HG03135 (cell line): ENCODE data around the gene PER2.
A peak's percentile ranks its signal among the peaks of the same experiment; 100 is the strongest.
"Not testable (repeated sequence)": the region's sequence is repeated elsewhere in the genome, so short reads cannot be mapped to it uniquely, and the experiment has no call there.

ENCODE experiments used
- ATAC-seq: cut with Tn5 transposase; IDR thresholded peaks from one replicate; pipeline ENCODE4 v1.9.1; 2021; ENCODE audit warnings: mild to moderate bottlenecking, moderate library complexity; ENCODE audit not compliant: unreplicated experiment

The PER2 gene

DNA sequence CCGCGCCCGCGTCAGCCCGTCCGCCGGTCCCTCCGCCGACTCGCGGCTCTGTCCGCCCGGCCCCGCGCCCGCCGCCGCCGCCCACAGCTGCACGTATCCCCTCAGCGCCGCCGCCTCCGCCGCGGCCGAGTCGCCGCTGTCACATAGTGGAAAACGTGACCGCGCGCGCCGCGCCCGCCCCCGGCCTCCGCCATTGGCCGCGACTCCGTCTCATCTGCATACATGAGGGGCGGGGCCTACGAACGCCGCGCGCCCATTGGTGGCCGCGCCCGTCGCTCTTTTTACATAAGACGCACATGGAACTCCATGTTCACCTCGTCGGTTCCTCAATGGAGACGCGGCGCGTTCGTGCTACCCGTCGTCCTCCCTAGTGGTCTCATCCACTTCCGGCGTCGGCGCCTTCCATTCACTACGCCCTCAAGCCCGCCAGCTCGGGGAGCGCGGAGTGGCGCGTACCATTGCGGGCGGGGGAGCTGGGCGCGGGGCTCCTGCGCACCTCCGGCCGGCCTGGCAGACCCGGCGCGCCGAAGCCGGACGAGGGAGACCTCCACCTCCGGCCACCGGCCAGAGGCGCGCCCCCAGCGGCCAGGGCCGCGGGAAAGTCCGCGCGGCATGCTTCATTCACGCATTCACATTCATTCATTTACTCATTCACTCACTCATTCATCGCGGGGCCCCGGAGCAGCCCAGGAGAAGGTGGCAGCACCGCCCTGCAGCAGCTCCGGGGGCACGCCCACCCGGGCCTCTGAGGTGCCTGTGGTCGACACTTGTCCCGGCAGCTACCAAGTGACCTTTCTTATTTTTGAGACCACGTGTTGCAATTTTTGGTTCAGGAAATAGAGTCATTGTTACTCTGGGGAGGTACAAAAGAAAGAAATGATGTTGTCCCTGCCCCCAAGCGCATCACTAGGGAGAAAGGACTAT, 502 bp upstream of the PER2 start:
- ATAC-seq, result peak; percentile 89

DNA sequence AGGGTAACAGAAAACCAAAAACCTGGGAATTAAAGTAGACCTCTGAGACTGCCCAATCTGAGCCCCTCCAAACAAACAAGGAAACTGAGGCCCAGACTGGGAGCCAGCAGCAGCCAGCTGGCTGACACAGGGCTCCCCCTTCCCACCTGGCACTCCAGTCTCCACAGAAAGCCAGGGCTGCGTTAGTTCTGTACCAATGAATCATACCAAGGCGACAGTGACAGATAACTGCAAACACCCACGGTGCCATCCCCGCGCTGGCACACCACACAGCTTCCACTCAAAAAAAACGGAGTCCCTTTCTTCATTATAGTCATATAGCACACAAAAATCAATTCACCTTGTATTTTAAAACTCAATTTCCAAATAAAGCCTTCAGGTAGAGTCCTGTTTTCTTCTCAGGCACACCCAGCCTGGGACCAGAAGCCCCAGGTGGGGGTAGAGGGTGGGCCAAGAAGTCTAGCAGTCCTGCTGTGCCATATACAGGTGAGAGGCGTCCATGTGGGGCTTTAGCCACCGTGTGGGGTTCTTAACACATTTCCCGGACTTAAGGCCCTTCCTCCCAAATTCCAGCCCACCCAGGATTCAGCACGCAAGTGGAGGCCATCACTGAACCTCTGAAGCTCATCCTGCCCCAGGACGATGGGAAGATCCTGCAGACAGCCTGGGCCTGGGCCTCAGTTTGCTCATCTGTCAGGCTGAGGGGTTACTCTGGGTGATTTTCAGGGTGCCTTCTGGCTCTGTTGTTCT, 1.2 kb downstream of the PER2 start:
- ATAC-seq, result no peak

DNA sequence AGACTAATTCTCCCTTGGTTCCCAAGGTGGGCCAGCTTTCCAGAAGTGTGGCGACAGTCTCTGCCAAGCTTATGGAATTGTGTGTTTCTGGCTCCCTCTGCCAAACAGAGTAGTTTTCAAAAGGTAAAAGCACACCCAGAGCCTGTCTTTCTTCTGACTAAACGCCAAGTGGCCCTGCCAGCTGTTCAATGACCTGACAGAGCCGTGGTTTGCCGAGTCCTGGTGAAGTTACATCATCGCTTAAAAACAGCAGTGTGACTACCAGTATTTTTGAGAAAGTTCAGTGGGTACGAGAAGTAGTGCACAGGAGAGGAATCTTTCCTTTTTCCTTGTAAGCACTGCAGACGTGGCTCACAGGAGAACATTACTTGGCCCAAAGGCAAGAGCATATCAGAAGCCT, 1.9 kb downstream of the PER2 start:
- no peak for ATAC-seq

DNA sequence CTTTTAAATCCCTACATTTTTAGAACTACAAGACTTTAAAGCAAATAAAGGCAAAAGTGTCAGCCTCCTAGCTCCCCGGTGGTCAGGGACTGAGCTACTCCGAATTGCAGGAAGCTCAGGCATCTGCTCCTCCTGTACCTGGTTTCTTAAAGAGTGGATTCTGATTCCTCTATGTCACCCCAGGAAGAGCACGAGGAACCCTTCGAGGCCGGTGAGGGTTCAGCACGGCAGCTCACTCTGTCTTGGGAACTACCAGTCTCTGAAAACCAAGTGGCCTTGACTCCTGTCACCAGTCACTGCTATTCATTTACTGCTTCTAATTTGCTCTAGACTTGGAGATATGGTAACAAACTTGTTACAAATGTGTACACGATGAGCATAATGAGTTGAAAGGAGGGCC, 2.3 kb downstream of the PER2 start:
- ATAC-seq, result no peak

DNA sequence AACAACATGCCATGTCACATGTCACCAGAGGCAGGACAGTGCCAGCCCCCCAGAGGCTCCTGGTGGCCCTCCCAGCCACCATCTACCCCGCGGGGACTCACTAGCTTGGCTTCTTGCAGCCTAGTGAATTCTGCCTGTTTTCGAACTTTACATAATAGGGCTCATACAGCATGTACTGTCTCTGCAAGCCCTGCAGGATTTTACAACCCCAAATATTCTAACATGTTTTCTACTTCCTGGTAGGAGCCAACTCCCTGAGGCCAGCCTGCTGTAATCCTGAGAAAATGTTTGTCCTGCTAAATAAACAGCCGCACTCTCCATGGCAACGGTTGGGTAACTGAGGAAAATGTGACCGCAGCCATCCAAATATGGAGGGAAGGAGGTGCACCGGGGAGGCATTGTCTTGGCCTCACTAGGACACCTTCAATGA, 2.7 kb downstream of the PER2 start:
- ATAC-seq, result no peak

DNA sequence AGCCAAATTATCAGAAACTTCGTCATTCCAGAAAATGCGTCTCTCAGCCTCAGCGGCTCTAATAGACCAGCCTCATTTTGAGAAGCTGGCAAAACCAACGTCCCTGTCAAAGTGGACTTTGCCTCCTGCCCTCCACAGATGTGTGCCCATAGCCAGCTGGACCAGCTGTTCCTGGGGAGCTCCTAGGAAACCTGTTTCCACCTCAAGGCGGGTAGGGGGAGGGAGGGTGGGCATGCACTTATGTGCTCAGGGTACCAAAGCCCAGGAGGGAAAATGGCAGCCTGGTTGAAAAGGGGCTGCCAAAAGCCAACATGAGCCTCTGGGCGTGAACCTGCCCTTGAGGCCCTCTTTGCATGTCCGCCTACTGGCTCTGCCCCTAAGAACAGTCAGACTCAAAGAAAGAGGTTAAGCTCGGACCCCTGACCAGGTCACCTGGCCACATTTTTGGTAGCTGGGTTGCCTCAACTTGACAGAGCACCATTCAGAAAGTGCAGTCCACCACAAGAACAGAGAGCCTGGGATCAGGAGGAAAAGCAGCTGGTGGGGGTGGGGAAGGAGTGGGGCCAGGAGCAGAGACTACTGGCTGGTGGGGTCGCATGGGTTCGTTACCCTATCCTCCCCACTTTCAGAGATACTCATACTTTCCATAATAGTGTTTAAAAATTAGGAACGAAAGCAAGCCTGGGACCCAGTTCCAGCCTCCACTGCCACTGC, 3.5 kb downstream of the PER2 start:
- ATAC-seq, result no peak

DNA sequence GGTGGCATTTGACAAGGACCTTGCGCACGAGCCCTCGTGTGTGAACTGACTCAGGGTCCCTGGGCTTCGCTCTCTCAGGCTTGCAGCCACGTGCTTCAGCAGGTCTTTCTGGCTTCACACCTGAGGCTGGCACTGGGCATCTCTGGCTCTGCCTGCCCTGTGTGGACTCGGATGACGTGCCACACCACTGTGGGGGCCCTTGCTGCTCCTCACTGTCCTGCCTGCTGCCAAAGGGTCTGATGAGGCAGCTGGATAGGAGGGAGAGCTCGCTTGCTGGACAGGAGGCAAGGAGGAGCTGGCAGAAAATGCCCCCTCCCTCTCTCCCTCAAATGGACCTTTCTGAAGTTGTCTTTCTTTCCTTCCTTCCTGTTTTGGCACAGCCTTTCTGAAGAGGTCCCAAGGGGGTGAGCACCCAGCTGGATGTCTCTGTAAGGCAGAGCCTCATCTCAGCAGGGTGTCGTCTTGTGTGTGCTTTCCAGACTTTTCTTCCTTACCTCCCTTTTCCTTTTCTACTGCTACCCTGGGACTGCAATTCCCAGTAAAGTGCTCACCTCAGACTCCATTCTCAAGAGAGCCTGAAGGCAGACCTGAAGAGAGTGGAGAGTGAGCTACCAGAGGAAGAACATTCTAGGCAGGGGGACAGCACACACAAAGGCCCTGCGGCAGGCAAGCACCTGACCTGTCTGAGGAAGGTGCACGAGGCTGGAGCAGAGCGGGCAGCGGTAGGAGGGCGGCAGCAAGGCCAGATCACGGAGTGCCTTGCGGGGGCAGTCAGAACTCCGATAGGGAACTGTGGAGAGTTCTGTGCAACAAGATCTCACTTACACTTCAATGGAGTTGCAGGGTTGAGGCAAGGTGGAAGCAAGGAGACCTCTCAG, 5.3 kb downstream of the PER2 start:
- no peak for ATAC-seq

DNA sequence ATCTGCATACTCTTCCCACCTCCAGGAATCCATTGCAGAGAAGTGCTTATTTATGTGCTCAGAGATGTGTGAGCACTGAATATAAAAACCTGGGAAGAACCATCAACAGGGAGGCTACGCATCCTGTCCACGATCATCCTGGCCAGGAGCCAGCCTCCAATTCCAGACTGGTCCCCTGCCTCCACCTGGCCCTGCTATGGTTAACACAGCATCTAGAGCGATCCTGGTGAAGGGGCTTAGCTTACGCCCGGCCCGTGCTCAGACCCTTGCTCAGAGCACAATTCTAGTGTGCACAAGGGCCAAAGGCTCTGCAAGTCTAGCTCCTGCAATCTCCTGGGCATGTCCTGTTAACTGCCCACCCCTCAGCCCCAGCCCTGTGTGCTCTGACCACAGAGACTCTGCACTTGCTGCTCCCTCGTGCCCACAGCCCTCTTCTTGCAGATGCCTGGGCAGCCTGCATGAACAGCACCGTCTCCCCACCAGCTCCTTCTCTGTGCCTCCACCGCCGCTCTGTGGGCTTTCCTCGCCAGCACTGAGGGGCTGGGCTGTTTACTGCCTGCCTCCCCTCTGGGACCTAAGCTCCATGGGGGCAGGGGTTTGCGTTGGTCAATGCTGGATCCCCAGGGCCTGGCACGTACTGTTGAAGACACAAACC, 6.5 kb downstream of the PER2 start:
- ATAC-seq, result no peak

DNA sequence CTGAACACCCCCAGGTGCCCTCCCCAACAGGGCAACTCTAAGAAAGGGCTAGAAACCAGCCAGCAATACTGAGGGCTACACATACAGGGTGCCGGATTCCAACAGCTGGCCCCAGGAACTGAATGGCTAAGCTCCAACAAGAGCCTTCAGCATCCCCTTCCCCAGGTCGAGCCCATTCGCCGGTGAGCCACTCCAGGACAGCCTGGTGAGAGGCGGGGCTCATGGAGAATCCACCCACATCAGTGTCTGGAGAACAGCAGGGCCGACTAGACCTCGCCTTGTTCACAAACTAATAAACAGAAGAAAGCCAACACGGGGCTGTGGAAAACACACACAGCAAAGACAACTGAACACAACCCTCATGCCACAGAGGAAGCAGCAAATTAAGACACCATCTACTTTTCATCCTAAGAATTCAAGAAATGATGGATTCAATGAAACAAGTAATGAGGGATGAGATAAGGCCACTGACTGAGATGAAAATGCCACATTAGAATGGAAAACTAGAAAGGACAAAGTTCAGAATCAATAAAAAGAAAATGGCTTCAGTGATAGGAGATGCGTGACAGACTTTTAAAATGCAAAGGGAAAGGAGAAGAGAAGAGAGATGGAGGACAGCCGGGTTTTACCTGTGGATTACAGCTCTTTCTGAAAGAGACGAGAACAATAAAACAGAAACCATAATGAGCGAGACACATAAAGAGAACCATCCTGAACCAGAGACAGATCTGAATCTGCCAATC, 8.2 kb downstream of the PER2 start:
- no peak for ATAC-seq

DNA sequence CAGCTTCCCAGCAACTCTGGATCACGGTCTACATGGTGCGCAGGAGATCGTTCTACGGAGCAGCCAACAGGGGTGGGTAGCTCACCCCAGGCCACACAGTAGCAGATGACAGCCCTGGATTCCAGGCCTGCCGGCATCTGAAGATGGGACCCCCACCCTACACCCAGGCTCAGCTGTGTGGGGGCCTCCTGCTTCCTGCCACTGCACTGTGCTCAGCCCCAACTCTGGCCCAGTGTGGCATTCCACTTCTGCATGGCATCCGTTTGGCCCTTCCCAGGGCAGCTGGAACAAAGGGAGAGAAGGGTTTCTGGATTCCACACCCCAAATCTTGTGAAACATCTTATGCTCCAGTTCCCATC, 9.1 kb downstream of the PER2 start:
- no peak for ATAC-seq

DNA sequence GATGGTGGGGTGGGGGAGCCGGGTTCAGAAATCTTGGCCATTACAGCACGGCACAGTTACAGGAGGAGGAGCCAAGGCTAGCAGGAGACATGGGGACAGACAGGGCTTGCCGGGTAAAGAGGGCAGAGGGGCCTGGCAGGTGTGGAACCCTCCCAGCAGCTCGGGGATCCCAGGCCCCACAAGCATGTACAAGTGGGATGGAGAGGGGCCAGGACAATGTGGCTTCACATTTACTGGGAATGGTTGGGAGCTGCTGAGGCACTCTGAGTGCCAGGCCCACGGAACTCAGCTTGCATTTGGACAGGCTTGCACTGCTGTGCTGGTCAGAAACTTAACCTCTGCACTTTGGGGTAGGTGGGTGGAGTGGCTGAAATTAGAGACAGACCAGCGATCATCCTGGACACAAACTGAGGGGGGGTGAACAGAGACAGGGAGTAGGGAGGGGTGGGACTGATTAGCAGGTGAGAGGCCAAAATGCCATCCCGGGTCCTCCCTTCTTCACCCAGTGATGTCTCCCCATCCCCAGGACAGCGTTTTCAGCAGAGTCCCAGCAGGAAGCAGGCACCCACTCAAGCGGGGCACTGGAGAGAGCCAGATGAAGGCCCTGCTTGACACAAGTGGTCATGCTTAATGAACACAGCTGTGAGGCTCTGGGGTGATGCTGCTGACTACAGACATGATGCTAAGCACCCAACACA, 9.6 kb downstream of the PER2 start:
- ATAC-seq, result no peak

DNA sequence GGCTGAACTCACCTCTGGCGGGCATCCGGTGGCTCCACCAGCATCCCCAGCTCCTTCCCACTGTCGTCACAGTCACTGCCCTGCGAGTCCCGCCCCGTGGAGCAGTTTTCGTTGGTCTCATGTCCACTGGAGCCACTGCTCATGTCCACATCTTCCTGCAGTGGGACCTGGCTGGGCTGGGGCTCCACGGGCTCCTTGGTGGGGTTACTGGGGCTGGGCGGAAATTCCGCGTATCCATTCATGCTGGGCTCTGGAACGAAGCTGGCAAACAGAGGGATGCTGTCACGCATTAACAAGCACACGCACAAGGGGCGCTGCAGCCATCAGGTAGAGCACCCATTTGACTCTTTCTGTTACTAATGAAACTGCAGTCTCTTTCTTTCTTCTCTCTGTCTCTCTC, 10.7 kb downstream of the PER2 start:
- no peak for ATAC-seq

DNA sequence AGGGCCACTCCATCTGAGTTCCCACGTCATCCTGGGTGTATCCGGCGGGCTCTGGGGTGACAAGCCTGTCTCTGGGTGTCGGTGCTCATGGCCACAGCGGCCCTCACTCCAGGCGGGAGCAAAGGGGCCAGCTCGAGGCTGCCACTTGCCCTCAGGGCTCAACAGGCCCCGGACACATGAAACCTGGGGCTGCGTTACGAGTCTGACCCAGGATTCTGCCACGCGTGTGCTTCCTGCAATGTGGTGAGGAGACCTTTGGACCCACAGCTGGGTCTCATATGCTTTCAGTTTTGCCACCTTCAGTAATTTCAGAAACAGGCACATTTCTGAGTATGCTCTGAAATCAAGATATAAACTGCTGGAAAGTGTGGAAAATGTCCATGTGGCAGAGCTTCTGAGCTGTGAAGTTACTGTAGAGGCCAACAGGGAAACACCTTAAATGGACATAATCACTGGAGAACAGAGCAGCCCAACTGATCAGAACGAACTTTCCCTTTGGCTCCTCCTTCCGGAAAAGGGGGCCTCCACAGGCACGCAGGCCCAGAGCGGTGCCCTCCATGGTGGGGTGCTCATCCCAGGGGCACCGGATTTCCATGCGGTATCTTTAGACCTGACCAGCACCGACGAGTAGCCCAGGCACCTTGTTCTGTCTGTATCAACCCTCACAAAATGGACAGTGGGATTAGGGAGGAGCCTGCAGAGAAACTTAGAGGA, 14.1 kb downstream of the PER2 start:
- no peak for ATAC-seq

DNA sequence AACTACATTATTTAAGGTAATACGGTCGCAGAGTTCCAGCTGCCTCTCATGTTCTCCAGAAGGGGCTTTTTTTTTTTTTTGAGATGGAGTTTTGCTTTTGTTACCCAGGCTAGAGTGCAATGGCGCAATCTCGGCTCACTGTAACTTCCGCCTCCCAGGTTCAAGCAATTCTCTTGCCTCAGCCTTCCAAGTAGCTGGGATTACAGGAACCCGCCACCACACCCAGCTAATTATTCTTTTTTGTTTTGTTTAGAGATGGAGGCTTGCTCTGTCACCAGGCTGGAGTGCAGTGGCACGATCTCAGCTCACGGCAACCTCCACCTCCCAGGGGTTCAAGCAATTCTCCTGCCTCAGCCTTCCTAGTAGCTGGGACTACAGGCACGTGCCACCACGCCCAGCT, 15.0 kb downstream of the PER2 start:
- not testable (repeated sequence) for ATAC-seq

DNA sequence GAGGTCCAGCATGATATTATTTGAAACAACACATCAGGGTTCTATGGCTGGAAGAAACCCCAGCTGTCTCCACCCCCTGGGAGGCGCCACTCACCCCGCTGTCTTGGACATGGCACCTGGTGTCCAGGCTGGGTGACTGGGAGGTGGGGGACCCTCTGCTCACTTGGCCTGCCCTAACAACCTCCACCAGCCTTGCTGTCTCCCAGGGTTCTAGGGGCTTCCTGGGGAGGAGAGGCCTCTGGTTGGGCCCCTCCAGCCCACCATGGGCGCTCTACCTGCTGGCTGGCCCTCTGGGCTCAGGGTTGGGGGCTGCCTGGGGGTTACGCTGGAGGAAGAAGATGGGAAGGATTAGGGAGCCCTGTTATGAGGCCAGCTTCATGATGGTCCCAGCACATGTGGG, 16.3 kb downstream of the PER2 start:
- ATAC-seq, result no peak

DNA sequence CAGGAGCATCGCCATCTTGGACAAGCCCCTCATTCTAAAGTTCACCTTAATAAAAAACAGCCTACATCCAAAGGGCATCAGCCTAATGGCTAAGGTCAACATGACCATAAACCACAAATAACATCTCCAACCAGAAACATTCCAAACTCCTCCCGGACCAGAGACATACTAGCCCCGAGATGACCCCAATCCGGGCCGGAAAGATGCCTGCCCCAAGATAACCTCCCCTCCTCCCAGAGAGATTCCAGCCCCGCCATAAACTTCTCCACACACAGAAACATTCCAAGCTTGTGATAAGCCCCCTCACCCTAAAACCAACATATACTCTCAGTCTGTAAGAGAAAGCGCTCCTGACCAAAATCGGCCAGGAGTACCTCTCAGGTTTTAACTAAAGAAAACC, 16.7 kb downstream of the PER2 start:
- ATAC-seq, result not testable (repeated sequence)

DNA sequence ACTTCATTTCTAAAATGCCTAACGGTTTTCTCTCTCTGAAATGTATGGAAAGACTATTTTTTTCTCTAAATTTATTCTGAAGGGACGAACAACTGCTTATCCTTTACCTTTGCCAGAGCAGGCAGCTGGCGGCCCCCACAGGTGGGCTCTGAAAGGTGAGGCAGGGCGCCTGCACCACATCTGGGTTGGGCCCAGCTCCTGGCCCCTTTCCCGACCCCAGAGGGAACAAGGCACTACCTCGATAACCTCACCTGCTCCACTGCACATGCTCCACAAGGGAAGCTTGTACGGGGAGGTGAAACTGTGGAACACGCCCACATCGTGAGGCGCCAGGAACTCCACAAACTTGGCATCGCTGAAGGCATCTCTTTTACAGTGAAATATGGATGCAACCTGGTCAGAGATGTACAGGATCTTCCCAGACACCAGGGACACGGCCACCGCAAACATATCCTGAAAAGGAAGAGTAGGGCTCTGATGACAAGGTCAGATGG, 17.3 kb downstream of the PER2 start:
- ATAC-seq, result no peak

DNA sequence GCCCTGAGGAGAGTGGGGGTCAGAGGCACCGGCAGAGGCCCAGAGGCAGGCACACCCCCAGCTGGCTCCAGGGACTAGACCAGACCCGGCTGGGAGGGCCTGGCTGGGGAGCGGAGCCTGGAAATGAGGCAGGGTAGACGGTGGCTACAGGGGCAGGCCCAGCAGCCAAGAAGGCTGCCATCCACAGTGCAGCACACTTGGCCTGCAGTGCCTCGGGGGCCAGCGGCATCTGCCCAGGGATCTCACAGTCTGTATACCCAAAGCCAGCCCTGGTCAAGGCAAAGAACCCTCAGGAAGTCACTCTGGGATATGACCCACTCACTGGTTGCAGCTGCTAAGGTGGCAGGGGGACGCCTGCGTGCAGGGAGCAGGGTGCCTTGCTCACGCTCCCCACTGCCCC, 17.8 kb downstream of the PER2 start:
- no peak for ATAC-seq
